Measurements from ENCODE around the gene JUND. TPM values are rescaled to one million over a fixed set of nuclear protein-coding genes. Genes with fewer than 3 reads are reported as not detected.

JUND gene
- total RNA-seq, 2 experiments from 2014 or later, result 1,827 to 1,976 TPM

DNA sequence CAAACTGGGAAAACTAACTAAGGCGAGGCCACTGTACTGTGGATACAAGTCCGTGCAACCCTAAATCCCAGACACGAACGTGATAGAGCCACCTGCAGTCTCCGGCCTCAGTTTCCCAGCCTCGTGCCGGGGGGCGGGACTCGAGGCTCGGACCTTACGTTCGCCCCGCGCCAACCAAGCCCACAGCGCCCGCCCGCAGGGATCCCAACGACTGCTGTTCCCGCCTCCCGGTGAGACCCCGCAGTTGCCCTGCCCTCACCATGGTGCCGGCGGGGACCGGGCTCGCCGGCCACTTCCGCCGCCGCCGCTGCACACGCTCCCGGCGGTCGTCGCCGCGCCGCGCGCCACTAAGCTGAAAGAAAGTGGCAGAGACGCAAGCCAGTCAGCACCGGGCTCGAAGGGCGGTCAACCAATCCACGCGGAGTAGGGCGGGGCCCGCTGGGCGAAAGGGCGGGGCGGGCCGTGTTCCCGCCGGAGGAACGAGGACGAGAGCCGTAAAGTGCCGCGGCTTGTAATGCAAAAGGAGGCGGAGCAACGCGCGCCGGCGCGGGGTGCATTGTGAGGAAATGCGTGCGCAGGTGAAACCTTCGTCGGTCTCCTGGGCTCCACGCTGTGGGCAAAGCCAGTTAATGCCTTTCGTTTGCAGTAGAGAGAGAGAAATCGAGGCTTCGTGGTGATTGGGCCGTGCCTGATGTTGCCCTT, 41.5 kb upstream of the JUND start, which contains the start of gene LSM4:
Gene LSM4, minus strand, starts transcription at position 318 of the 702 bp plus-strand sequence. Its CDS starts 56 bp downstream, at position 262.
- Histone ChIP-seq H3K27ac (ENCODE audit: low read depth in 1 of 2, low read length in 2 of 2) (peak within 1 kb of the TSS; percentile 83 to 86), H3K36me3 (ENCODE audit: insufficient read depth, low read length) (peaks cover 3% of the 10 kb centered on the region), H3K9me3 (ENCODE audit: control insufficient read depth in 1 of 2, insufficient read depth in 1 of 2, low read length in 2 of 2) (no peaks in the 10 kb centered on the region), H3K27me3 (ENCODE audit: control insufficient read depth in 1 of 2, insufficient read depth in 2 of 2, low read length in 2 of 2) (no peaks in the 10 kb centered on the region), H3K4me1 (ENCODE audit: insufficient read depth, low read length) (peaks cover 63% of the 10 kb centered on the region), H3K4me3 (ENCODE audit: low read length) (peak within 1 kb of the TSS; percentile 87)
- H3K36me3 Mint-ChIP-seq (ENCODE audit: low read depth), result no peaks in the 10 kb centered on the region
- ATAC-seq (ENCODE audit: poor library complexity) (peak; percentile 91), DNase-seq (peak; percentile 99 to 100 (median 100))
- no peaks in the 10 kb centered on the region for H3K9me3 Mint-ChIP-seq
- POLR2A ChIA-PET, result interaction anchor here (0.5 to 13.9 kb wide), 15 partner anchors 12 to 313 kb away, joined by 3 to 761 read pairs (median 5); partner anchors contain the start of genes IQCN, JUND and MPV17L2
- TF ChIP-seq, protein P1, sequence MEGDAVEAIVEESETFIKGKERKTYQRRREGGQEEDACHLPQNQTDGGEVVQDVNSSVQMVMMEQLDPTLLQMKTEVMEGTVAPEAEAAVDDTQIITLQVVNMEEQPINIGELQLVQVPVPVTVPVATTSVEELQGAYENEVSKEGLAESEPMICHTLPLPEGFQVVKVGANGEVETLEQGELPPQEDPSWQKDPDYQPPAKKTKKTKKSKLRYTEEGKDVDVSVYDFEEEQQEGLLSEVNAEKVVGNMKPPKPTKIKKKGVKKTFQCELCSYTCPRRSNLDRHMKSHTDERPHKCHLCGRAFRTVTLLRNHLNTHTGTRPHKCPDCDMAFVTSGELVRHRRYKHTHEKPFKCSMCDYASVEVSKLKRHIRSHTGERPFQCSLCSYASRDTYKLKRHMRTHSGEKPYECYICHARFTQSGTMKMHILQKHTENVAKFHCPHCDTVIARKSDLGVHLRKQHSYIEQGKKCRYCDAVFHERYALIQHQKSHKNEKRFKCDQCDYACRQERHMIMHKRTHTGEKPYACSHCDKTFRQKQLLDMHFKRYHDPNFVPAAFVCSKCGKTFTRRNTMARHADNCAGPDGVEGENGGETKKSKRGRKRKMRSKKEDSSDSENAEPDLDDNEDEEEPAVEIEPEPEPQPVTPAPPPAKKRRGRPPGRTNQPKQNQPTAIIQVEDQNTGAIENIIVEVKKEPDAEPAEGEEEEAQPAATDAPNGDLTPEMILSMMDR (IDR thresholded peaks at IDR 0.05), result peak; percentile 73
- H3K4me1 Mint-ChIP-seq (ENCODE audit: low read depth), result peaks cover 54% of the 10 kb centered on the region
- CTCF ChIA-PET, result interaction anchor here (0.8 to 19.5 kb wide), 8 partner anchors 18 to 155 kb away, joined by 3 to 340 read pairs (median 4); partner anchors contain the start of genes JUND and SSBP4
- H3K4me3 Mint-ChIP-seq, result peak within 1 kb of the TSS; percentile 73
- H3K27me3 Mint-ChIP-seq, result no peaks in the 10 kb centered on the region
- intact Hi-C loops (cut with DNase I, micrococcal nuclease), result loop anchor here (1.0 to 10.0 kb wide), 5 partner anchors 18 to 208 kb away; no protein-coding TSS in a partner anchor
- H3K27ac Mint-ChIP-seq, result peak within 1 kb of the TSS; percentile 90

DNA sequence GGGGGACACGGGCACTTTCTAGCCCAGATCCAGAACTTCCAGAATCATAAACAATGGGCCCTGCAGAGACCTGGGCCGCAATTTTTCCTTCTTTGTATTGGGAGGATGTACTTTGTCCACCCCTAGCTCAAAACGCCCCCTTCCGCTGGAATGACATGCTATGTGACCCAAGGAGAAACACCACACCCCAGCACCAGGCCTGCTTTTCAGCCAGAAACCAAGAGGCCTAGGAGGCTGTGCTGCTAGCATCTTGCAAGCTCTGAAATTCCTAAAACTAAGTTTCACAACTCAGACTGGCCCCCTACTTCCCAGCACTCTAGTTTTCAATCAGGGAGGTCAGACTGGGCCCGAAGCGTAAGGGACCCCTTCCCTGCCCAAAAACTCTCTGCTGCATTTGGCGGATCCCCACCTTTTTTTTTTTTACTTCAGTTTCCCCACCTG, 40.9 kb upstream of the JUND start:
- H3K9me3 ChIP-seq (ENCODE audit: control insufficient read depth in 1 of 2, insufficient read depth in 1 of 2, low read length in 2 of 2), result no peaks in the 10 kb centered on the region
- peaks cover 3% of the 10 kb centered on the region for H3K36me3 ChIP-seq (ENCODE audit: insufficient read depth, low read length)
- H3K9me3 Mint-ChIP-seq, result no peaks in the 10 kb centered on the region
- CTCF ChIA-PET, result interaction anchor here (0.8 to 19.5 kb wide), 9 partner anchors 17 to 154 kb away, joined by 3 to 340 read pairs (median 4); partner anchors contain the start of genes JUND and SSBP4
- ATAC-seq (ENCODE audit: poor library complexity) (no peak), DNase-seq (peak in 4 of 14 experiments; percentile 38 to 58 (median 50))
- intact Hi-C loops (cut with DNase I, micrococcal nuclease), result loop anchor here (1.0 to 10.0 kb wide), 3 partner anchors 18 to 208 kb away; no protein-coding TSS in a partner anchor
- peak overlapping the region; percentile 73 for H3K4me3 Mint-ChIP-seq
- peaks cover 69% of the 10 kb centered on the region for H3K4me1 ChIP-seq (ENCODE audit: insufficient read depth, low read length)
- peak overlapping the region; percentile 83 to 86 for H3K27ac ChIP-seq (ENCODE audit: low read depth in 1 of 2, low read length in 2 of 2)
- H3K27ac Mint-ChIP-seq, result peak overlapping the region; percentile 90
- POLR2A ChIA-PET, result interaction anchor here (0.7 to 13.9 kb wide), 12 partner anchors 12 to 231 kb away, joined by 3 to 761 read pairs (median 6); partner anchors contain the start of genes IQCN, JUND and MPV17L2
- no peaks in the 10 kb centered on the region for H3K27me3 ChIP-seq (ENCODE audit: control insufficient read depth in 1 of 2, insufficient read depth in 2 of 2, low read length in 2 of 2)
- no peaks in the 10 kb centered on the region for H3K27me3 Mint-ChIP-seq
- TF ChIP-seq, protein P1 (IDR thresholded peaks at IDR 0.05), result no peak
- H3K4me3 ChIP-seq (ENCODE audit: low read length), result peak overlapping the region; percentile 87
- H3K36me3 Mint-ChIP-seq (ENCODE audit: low read depth), result peaks cover 5% of the 10 kb centered on the region
- H3K4me1 Mint-ChIP-seq (ENCODE audit: low read depth), result peaks cover 60% of the 10 kb centered on the region

DNA sequence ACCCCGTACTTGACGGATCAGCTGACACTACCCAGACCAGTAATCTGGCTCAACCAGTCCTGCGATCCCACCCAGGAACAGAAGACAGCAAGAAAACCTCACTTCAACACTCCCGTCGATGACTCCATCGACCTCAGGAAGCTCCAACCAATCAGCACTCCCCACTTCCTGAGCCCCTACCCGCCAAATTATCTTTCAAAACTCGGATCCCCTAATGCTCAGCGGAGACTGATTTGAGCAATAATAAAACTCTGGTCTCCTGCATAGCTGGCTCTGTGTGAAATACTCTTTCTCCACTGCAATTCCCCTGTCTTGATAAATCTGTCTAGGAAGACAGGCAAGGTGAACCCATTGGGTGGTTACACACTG, 40.3 kb upstream of the JUND start:
- ATAC-seq (ENCODE audit: poor library complexity) (no peak), DNase-seq (peak in 4 of 14 experiments; percentile 41 to 55 (median 48))
- H3K27me3 Mint-ChIP-seq, result no peaks in the 10 kb centered on the region
- H3K9me3 ChIP-seq (ENCODE audit: control insufficient read depth in 1 of 2, insufficient read depth in 1 of 2, low read length in 2 of 2), result no peaks in the 10 kb centered on the region
- H3K4me1 Mint-ChIP-seq (ENCODE audit: low read depth), result peaks cover 60% of the 10 kb centered on the region
- TF ChIP-seq, protein P1 (IDR thresholded peaks at IDR 0.05), result no peak
- peaks cover 3% of the 10 kb centered on the region for H3K36me3 ChIP-seq (ENCODE audit: insufficient read depth, low read length)
- ChIA-PET CTCF (interaction anchor here (1.0 to 19.5 kb wide), 5 partner anchors 17 to 154 kb away, joined by 3 to 340 read pairs (median 3); partner anchors contain the start of gene JUND), POLR2A (interaction anchor here (1.1 to 13.9 kb wide), 7 partner anchors 15 to 231 kb away, joined by 4 to 761 read pairs (median 8); partner anchors contain the start of genes IQCN, JUND and MPV17L2)
- H3K27me3 ChIP-seq (ENCODE audit: control insufficient read depth in 1 of 2, insufficient read depth in 2 of 2, low read length in 2 of 2), result no peaks in the 10 kb centered on the region
- peak overlapping the region; percentile 90 for H3K27ac Mint-ChIP-seq
- intact Hi-C loops (cut with DNase I, micrococcal nuclease), result loop anchor here (1.0 to 10.0 kb wide), 3 partner anchors 17 to 207 kb away; no protein-coding TSS in a partner anchor
- peak overlapping the region; percentile 87 for H3K4me3 ChIP-seq (ENCODE audit: low read length)
- no peaks in the 10 kb centered on the region for H3K9me3 Mint-ChIP-seq
- peak overlapping the region; percentile 31 to 83 for H3K27ac ChIP-seq (ENCODE audit: low read depth in 1 of 2, low read length in 2 of 2)
- H3K36me3 Mint-ChIP-seq (ENCODE audit: low read depth), result peaks cover 5% of the 10 kb centered on the region
- peaks cover 72% of the 10 kb centered on the region for H3K4me1 ChIP-seq (ENCODE audit: insufficient read depth, low read length)
- H3K4me3 Mint-ChIP-seq, result peak overlapping the region; percentile 73
